ENCODE results near the gene LIMS2.

The LIMS2 gene

GRCh38 chr2:127596311-127597045 lies 78.9 kb downstream of the LIMS2 start:
- DNase-seq (ENCODE audit: low read depth in 2 of 2): no peak
- TF ChIP-seq CTCF (IDR thresholded peaks at IDR 0.05; ENCODE audit: low read depth, low read length): no peak
- H3K4me3 ChIP-seq (replicated peaks in 1 of 2; ENCODE audit: low read depth in 2 of 2, low read length in 2 of 2): no peak overlapping the region

GRCh38 chr2:127594116-127594591 lies 81.2 kb downstream of the LIMS2 start:
- no peak overlapping the region for H3K4me3 ChIP-seq (replicated peaks in 1 of 2; ENCODE audit: low read depth in 2 of 2, low read length in 2 of 2)
- no peak for DNase-seq (ENCODE audit: low read depth in 2 of 2)
- TF ChIP-seq CTCF (IDR thresholded peaks at IDR 0.05; ENCODE audit: low read depth, low read length): no peak

GRCh38 chr2:127593228-127594115 lies 81.9 kb downstream of the LIMS2 start:
- no peak overlapping the region for H3K4me3 ChIP-seq (replicated peaks in 1 of 2; ENCODE audit: low read depth in 2 of 2, low read length in 2 of 2)
- no peak for DNase-seq (ENCODE audit: low read depth in 2 of 2)
- no peak for TF ChIP-seq CTCF (IDR thresholded peaks at IDR 0.05; ENCODE audit: low read depth, low read length)

GRCh38 chr2:127592761-127593227 lies 82.5 kb downstream of the LIMS2 start:
- TF ChIP-seq CTCF (IDR thresholded peaks at IDR 0.05; ENCODE audit: low read depth, low read length): no peak
- no peak overlapping the region for H3K4me3 ChIP-seq (replicated peaks in 1 of 2; ENCODE audit: low read depth in 2 of 2, low read length in 2 of 2)
- DNase-seq (ENCODE audit: low read depth in 2 of 2): no peak

GRCh38 chr2:127591221-127591923 lies 84.0 kb downstream of the LIMS2 start:
- no peak overlapping the region for H3K4me3 ChIP-seq (replicated peaks in 1 of 2; ENCODE audit: low read depth in 2 of 2, low read length in 2 of 2)
- TF ChIP-seq CTCF (IDR thresholded peaks at IDR 0.05; ENCODE audit: low read depth, low read length): peak; percentile 99
- peak; percentile 68 to 71 for DNase-seq (ENCODE audit: low read depth in 2 of 2)

GRCh38 chr2:127590386-127591190 lies 84.7 kb downstream of the LIMS2 start:
- H3K4me3 ChIP-seq (replicated peaks in 1 of 2; ENCODE audit: low read depth in 2 of 2, low read length in 2 of 2): no peak overlapping the region
- no peak for TF ChIP-seq CTCF (IDR thresholded peaks at IDR 0.05; ENCODE audit: low read depth, low read length)
- DNase-seq (ENCODE audit: low read depth in 2 of 2): no peak
